Activated naive CD4-positive, alpha-beta T cell (primary cell): ENCODE data around the gene TUBGCP2.
"Not testable (repeated sequence)": the region's sequence is repeated elsewhere in the genome, so short reads cannot be mapped to it uniquely, and the experiment has no call there.

Experiments used
- DNase-seq, 4 experiments: peaks; one replicate each; lab custom pipeline; 2025; lab: John Stamatoyannopoulos, UW

TUBGCP2 gene

DNA sequence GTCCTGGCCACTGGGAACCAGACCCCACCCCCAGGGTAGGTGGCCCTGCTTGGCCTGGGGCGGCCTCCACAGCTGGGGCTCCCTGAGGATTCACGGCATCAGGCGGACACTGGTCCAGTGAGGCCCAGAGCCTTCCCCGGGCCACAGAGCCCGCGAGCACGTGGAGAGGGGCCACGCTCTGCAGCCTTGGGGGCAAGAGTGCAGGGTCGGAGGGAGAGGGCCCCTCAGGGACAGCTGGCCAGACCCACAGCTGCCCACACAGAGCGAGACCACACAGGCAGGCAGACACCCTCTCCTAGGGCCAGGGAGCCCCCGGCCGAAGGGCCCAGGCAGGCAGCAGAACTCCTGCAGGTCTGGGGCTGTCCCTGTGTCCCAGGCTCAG, 60.3 kb downstream of the TUBGCP2 start:
- no peak for DNase-seq

DNA sequence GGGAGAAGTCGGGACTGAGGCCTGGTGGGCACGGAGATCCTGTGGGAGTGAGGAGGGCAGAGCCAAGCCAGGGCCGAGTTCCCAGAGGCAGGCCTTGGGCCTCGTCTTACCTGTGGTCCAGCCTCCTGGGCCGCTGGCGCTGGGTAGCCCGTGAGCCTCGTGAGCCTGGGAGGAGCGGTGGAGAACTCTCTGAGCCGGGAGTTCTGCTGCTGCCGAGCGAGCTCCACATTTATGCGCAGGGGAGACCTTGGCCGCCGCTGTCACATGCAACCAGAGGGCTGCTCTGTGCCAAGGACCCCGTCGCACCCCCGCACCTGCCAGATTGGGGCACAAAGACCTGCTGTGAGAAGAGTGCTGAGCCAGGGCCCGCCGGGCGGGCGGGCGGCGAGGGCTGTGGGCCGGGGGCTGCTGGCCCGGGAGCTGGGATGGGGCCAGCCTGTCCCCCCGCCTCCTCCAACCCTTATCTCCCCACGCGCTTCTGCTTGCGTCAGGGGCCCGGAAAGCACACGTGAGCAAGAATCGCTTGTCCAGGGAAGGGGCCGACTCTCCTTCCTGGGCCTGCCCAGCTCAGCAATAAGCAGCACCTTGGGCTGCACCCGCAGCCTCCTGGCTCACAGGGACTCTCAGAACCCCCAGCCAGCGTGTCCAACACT, 60.9 kb downstream of the TUBGCP2 start:
- no peak for DNase-seq

DNA sequence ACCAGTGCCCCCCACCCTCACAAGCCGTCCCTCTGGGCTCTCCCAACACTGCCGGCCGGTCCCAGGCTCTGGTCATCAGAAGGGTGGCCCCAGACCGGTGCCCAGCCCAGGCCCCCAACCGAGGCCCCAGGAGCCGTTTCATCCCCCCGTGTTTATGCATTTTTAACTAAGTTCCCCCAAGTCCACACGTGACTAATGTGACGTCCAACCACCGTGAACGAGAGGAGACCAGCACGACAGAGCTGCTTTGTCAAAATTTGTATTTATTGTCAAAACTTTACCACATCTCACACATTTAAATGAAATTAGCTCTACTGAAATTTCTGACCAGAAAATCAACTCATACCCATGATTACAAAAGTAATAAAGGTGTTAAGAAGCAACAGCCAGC, 62.4 kb downstream of the TUBGCP2 start:
- DNase-seq: no peak

DNA sequence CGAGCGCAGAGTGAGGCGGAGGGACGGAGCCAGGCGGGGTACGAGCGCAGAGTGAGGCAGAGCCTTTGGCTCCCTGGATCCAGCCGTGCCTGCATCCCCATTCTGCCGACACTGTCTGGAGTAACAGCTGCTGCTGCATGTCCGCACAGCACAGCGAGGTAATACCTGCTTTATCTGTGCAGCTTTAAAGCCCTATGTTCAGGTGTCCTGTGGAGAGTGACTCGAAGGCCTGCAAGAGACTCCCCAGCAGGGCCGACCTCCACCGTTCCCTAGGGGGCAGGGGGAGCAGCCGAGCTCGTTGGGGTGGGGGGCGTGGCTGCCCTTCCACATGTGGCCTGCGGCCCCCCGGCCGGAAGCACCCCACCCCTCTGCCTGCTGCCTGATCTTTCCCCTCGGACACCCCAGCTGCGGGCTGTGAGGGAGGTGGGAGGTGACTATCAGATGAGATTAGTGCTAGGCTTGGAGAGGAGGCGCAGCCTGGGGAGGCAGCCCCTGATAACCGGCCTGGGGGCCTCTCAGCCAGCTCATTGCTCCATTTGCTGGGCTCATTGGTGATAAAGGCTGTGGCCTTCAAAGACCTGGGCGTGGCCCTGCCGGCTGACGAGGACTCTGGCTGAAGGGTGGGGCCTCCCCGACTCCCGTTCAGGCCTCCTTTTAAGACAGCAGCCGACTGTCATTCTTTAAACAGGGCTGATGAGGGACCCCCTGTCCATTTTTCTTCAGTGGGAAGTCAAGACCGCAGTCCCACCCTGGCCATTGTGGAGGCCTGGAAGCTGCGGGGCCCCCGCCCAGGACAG, 63.0 kb downstream of the TUBGCP2 start:
- DNase-seq: no peak

DNA sequence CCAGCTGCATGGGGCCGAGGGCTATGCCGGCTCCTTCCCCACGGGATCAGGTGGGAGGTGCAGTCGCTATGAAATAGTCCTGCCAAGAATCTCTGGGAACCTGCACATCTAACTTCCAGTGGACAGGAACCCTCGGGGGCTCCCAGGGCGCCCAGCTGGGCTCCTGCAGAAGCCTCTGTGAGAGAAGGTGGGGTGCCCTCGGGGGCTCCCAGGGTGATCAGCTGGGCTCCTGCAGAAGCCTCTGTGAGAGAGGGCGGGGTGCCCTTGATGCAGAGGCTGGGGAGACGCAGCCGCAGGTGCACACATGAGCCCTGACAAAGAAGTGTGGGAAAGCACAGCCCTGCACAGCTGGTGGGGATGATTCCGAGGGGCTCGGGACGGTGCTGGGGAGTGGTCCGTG, 65.1 kb downstream of the TUBGCP2 start:
- DNase-seq: no peak

DNA sequence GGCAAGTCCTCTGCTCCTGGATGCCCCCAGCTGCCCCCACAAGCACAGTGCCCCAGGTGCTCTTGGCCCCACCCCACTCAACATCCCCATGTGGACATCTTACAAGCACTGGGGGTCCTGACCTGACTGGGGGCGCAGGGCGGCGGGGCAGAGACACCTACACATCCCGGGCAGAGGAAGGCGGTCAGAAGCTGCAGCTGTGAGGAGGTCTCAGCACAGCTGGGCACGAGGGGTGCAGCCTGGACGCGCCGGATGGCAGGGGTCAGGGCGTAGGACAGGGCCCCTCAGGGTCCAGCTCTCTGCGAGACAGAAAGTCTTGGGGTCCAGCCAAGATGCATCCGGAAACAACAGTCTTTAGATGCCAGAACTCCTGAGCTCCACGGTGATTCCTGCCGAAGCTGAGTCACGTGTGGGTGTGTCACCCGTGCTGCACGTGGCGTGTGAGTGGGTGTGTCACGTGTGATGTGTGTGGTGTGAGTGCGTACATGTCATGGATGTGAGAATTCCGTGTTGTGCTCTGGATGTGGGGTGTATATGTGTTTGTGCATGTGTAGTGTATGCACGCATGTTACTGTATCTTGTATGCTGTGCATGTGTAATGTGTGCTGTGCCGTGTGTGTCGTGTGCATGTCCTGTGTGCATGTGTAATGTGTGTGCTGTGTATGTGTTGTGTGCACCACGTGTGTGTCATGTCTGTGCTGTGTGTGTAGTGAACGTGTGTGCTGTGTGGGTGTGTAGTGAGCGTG, 65.9 kb downstream of the TUBGCP2 start:
- DNase-seq: no peak

DNA sequence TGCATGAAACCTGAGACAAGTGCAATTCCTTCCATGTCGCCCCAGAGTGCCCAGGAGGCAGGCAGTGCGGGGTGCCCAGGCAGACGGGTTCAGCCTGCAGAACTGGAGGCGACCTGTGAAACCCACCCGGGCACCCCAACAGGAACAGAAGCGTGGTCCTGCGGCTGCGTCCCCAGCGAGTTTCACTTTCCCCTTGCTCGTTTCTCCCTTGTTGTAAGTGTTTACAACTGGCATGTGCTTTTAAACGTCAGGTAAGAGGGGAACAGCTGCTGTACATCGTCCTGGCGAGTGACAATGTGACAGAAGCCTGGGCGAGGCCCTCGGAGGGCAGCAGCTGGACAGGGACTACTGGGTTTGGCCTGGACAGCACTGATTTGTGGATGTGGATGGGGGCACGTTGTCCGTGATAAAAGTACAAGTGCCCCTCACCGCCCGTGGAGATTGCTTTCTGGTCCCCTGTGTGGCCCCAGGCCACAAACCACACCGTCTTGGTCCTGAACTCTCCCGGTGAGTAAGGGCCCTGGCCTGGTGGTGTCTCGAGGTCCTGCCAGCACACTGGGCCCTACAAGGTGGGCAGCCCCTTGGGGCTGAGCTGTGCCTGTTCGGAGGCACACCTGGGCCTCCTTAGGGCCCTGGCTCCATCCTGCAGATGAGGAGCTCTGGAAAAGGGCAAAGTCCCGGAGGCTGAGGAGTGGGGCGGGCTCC, 67.0 kb downstream of the TUBGCP2 start:
- no peak for DNase-seq

DNA sequence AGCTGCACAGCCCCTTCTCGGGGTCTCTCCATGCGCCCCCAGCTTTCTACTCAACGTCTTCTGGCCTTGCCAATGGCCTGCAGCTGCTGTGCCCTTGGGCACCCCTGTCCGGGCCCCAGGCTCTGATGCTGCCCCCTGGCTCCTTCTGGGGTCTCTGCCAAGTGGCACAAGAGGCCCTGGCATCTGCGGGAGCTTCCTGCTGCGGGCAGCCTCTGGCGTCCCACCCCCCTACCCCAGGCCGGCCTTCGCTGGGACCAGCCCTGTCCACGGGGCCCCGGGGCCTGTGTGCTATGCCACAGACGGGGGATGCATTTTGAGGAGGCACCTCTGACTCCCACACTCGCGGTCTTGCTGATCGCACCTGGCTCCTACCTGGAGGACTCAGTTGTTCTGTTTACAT, 68.7 kb downstream of the TUBGCP2 start:
- DNase-seq: no peak

DNA sequence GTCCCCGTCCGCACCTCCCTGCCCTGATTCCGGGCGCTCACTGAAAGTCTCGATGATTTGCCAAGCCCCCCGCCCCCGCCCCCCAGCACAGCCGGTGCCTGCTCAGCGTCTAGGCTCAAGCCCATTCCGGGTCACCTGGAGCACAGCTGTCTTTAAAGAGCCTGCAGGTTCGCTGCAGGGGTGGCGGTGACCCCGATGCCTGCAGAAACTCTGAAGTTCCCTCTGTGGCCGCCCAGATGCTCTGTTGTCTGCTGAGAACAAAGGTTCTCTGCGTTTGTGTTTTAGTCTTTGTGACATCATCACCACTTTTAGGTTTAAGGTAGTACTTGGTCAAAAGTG, 70.2 kb downstream of the TUBGCP2 start:
- DNase-seq: no peak

DNA sequence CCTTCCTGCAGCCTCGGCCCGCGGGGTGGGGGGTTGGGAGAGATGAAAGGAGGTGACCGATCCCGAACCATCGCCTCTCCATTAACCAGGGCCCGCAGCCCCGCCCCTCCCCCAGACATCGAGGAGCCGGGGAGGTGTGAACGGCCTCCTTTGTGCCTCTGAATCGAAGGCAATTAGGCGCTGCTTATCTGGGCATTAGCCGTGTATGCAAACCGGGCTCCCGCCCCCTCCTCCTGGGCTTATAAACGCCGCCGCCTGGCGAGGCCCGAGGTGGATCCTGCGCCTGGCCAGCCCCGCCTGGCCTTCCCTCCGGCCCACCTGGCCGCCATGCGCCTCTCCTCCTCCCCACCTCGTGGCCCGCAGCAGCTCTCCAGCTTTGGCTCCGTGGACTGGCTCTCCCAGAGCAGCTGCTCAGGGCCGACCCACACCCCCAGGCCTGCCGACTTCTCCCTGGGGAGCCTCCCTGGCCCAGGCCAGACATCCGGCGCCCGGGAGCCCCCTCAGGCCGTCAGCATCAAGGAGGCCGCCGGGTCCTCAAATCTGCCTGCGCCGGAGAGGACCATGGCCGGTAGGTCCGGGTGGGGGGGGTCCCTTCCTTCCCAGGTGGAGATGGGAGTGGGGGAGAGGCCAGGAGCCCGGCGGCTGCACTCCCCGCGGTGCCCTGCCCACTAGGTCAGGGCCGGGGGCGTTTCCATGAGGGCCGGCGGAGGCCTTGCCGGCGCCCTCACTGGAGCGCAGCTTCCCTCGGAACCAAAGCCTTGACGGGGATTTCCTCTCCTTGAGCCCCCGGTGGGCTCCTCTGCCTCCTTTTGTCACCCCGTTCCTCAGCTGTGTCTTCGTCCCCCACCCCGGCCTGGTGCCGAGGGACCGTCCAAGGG, 70.8 kb downstream of the TUBGCP2 start, which contains the start of gene VENTX:
Gene VENTX, plus strand, starts transcription at position 268 of the 878 bp plus-strand sequence. Its CDS starts 60 bp downstream, at position 328.
- DNase-seq: no peak

DNA sequence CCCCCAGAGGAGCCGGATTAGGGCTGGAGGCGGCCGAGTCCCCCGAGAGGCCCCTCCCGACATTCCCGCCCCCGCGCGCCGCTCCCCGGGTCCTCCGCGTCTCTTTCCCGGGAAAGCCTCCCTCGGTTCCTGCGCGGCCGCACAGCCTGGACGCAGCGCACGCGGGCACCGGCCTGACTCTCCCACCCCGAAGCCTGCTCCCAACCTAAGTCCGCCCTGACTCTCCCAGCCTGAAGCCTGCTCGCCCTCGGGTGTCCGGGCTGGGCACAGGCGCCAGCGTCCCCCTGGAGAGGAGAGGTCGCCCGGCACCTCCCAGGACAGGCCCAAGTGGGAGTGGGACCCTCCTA, 71.5 kb downstream of the TUBGCP2 start:
- DNase-seq: no peak

DNA sequence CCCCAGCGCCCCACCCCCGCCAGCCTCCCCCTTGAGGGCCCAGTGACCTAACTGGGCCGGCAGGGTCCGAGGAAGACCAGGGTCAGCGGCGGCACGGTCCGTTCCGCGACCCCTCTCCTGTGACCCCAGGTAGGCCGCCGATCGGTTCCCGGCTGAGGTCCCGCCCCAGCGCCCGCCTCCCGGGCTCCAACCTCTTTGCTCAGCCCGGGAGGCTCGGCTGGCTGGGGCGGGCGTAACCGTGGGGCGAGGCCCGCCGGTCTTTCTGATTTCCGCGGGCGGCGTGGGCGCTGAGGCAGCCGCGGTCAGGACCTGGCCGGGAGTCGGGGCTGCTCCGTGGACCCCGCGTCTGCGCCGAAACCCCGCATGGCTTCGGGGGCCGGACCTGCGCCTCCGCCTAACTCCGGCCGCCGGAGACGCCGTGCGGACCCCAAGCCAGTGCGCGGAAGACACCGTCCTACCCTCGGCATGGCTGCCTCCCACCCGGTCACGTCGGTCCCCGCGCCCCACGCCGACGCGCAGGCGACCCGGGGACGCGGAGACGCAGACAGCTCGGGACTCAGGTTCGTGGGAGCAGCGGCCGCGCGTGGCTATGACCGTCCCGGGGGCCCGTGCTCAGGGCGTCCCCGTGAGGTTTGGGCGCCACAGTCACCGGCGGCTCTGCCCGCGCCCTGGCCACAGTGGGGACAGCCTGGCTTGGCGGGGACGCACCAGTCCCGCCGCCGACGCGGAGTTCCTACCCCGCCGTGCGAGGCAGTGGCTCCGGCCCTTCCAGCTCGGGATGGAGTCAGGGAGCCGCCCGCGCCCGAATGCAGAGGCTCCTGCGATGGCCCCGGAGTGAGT, 72.1 kb downstream of the TUBGCP2 start:
- no peak for DNase-seq

DNA sequence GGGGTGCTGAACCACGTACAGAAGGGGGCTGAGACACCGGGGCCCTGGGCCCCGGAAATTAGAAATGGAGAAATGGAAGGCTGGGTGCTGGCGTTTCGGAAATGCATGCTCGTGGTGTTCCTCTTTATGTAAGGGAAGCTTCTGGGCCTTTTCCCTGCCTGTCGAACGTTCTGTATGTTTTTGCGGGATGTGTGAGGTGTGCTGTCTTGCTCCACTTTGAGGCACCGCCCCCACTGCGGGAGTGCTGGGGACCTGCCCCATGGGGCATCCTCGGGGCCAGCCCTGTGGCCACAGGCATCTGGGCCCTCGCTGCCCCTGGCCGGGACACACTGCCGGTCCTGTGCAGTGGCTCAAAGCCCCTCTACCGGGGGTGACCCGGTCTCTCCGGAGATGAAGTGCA, 72.7 kb downstream of the TUBGCP2 start:
- no peak for DNase-seq

DNA sequence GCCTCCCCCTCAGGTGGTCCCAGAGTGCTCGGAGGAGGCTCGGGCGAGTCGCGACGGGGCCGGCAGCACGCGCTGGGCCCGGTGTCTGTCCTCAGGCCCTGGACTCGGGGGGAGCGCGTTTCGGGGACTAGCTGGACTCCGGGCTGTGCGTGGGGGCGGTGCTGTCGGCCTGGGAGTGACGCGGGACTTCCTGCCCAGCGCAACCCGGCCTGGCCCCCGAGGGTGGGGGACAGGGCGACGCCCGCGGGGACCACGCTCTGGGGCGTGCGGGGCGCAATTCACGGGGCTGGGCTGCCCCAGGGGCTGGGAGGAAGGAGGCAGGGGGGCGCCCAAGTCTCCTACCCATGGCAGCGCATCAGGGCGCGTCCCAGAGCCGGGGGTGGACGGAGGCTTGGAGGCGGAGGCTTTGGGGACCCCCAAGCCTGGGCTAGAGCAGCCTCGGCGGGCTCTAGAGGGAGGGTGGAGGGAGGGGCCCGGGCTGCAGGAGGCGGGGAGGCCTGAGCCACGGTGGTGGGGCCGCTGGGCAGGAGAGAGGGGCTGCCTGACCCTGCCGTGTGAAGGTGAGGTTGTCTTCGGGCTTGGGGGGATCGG, 73.3 kb downstream of the TUBGCP2 start:
- no peak for DNase-seq

DNA sequence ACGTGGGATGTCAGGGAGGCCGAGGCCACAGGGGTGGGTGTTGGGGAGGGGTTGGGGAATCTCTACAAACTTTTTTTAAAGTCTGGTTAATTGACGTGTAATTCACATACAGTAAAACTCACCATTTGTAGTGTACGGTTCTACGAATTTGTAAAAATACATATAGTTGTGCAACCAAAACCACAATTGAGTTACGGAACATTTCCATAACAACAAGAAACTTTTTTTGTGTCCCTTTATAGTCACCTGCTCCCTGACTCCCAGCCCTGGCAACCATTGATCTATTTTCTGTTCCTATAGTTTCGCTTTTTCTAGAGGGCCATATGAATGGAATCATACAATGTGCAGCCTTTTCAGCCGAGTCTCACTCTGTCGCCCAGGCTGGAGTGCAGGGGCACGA, 73.9 kb downstream of the TUBGCP2 start:
- DNase-seq: not testable (repeated sequence)

DNA sequence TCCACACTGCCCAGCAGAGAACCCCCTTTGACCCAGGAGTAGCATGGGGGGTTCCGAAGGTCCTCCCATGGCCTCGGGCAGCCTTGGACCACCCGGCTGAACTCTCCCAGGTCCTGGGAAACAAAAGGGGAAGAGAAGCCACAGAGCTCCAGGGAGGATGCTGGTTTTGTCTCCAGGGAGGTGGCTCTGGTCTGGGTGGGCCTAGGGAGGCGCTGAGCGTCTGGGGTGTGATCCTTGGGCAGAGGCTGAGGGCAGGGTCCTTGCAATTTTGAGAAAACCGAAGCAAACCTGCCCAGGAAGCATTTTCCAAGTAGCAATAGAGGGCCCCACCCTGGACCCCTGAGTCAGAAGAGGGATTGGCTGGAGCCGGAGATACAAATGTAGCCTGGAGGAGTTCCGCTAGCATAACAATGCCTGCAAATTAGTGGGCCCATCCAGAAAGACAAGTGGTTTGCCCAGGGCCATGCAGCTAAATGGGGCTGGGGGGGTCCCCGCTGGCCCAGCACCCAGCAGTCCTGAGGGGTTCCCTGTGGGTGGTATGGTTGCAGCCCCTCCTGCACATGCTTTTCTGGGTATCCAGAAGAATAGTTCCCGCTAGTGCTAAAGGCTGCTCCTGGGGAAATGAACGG, 76.6 kb downstream of the TUBGCP2 start:
- DNase-seq: no peak

DNA sequence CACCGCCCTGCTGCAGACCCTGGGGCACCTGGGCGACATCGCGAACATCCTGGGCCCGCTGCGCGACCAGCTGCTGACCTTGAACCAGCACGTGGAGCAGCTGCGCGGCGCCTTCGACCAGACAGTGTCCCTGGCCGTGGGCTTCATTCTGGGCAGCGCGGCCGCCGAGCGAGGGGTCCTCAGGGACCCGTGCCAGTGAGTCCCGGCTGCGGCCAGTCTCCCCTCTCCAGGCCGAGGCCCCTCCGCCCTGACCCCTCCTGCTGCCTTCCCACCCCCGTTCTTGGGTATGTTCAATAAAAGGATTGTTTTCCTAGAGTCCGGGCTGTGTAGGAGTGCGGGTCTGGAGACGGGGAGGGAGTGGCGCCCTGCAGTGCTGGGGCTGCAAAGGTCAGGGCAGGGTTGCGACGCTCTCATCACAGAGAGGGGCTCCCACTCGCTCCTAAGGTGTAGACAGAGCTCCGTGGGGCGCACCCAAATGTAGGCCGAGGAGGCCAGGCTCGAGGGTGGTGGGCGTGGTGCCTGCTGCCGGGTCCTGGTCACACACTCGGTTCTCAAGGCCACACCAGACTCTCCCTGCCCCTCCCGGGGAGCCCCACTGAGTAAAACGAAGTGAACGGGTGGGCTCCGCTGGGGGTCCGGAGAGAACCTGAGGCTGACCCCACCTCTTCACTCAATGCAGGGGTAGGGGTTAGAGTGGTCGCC, 77.3 kb downstream of the TUBGCP2 start:
- DNase-seq: no peak

DNA sequence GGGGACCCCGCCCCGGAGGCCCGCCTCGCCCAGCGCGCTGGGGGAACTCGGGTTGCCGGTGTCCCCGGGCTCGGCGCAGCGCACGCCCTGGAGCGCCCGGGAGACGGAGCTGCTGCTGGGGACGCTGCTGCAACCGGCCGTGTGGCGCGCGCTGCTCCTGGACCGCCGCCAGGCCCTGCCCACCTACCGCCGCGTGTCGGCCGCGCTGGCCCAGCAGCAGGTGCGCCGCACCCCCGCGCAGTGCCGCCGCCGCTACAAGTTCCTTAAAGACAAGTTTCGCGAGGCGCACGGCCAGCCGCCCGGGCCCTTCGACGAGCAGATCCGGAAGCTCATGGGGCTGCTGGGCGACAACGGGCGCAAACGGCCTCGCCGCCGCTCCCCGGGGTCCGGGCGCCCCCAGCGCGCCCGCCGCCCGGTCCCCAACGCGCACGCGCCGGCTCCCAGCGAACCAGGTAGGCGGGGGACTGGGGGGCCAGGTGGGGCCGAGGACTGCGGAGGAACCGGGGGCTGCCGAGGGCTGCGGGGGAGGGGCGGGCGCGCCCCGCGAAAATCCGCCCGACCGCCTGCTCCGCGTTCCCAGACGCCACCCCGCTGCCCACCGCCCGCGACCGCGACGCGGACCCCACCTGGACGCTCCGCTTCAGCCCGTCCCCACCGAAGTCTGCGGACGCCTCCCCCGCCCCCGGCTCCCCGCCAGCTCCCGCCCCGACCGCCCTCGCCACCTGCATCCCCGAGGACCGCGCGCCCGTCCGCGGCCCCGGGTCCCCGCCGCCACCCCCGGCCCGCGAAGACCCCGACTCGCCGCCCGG, 78.1 kb downstream of the TUBGCP2 start:
- no peak for DNase-seq
